ENCODE data around the gene STXBP5L. TPM values are rescaled to one million over a fixed set of nuclear protein-coding genes. Genes with fewer than 3 reads are reported as not detected.

The STXBP5L gene
- total RNA-seq, 1 donor from 2014 or later = 8.5 TPM

- Mint-ChIP-seq H3K4me1 (ENCODE audit: low read depth) (peaks cover 12% of the 10 kb centered on the region), H3K9me3 (ENCODE audit: low read depth) (no peaks in the 10 kb centered on the region), H3K27me3 (no peaks in the 10 kb centered on the region), H3K4me3 (ENCODE audit: low read depth) (no peak overlapping the region), H3K36me3 (ENCODE audit: insufficient read depth) (no peaks in the 10 kb centered on the region), H3K27ac (no peak overlapping the region)
- TF ChIP-seq CTCF (IDR thresholded peaks at IDR 0.05; ENCODE audit: unreplicated experiment) = no peak
- DNase-seq (ENCODE audit: low spot score, unreplicated experiment) = no peak
Observed at GRCh38 chr3:121126033-121126706, 218.2 kb downstream of the STXBP5L start.

GRCh38 chr3:121126707-121127035, 218.7 kb downstream of the STXBP5L start:
- no peaks in the 10 kb centered on the region for H3K27me3 Mint-ChIP-seq
- H3K4me3 Mint-ChIP-seq (ENCODE audit: low read depth) = no peak overlapping the region
- TF ChIP-seq CTCF (IDR thresholded peaks at IDR 0.05; ENCODE audit: unreplicated experiment) = no peak
- no peaks in the 10 kb centered on the region for H3K9me3 Mint-ChIP-seq (ENCODE audit: low read depth)
- H3K36me3 Mint-ChIP-seq (ENCODE audit: insufficient read depth) = no peaks in the 10 kb centered on the region
- H3K4me1 Mint-ChIP-seq (ENCODE audit: low read depth) = peaks cover 12% of the 10 kb centered on the region
- no peak for DNase-seq (ENCODE audit: low spot score, unreplicated experiment)
- no peak overlapping the region for H3K27ac Mint-ChIP-seq

- Mint-ChIP-seq H3K4me1 (ENCODE audit: low read depth) (no peaks in the 10 kb centered on the region), H3K9me3 (ENCODE audit: low read depth) (peaks cover 3% of the 10 kb centered on the region), H3K36me3 (ENCODE audit: insufficient read depth) (peaks cover 4% of the 10 kb centered on the region), H3K4me3 (ENCODE audit: low read depth) (no peak overlapping the region), H3K27me3 (no peaks in the 10 kb centered on the region), H3K27ac (no peak overlapping the region)
- TF ChIP-seq CTCF (IDR thresholded peaks at IDR 0.05; ENCODE audit: unreplicated experiment) = peak; percentile 40
- no peak for DNase-seq (ENCODE audit: low spot score, unreplicated experiment)
Observed at GRCh38 chr3:121152573-121152972, 244.6 kb downstream of the STXBP5L start.

- Mint-ChIP-seq H3K4me1 (ENCODE audit: low read depth) (no peaks in the 10 kb centered on the region), H3K27me3 (no peaks in the 10 kb centered on the region), H3K36me3 (ENCODE audit: insufficient read depth) (no peaks in the 10 kb centered on the region), H3K9me3 (ENCODE audit: low read depth) (no peaks in the 10 kb centered on the region), H3K4me3 (ENCODE audit: low read depth) (no peak overlapping the region), H3K27ac (no peak overlapping the region)
- TF ChIP-seq CTCF (IDR thresholded peaks at IDR 0.05; ENCODE audit: unreplicated experiment) = no peak
- DNase-seq (ENCODE audit: low spot score, unreplicated experiment) = no peak
Observed at GRCh38 chr3:121153851-121154250, 245.8 kb downstream of the STXBP5L start.

- H3K27ac Mint-ChIP-seq = peak overlapping the region; percentile 0
- H3K4me1 Mint-ChIP-seq (ENCODE audit: low read depth) = no peaks in the 10 kb centered on the region
- no peaks in the 10 kb centered on the region for H3K27me3 Mint-ChIP-seq
- no peak overlapping the region for H3K4me3 Mint-ChIP-seq (ENCODE audit: low read depth)
- H3K36me3 Mint-ChIP-seq (ENCODE audit: insufficient read depth) = no peaks in the 10 kb centered on the region
- DNase-seq (ENCODE audit: low spot score, unreplicated experiment) = no peak
- no peaks in the 10 kb centered on the region for H3K9me3 Mint-ChIP-seq (ENCODE audit: low read depth)
- no peak for TF ChIP-seq CTCF (IDR thresholded peaks at IDR 0.05; ENCODE audit: unreplicated experiment)
Observed at GRCh38 chr3:121155028-121155427, 247.0 kb downstream of the STXBP5L start.

Data from progenitor cell of endocrine pancreas (in vitro differentiated cells).